ENCODE results near the gene MRRF.

Gene MRRF

GRCh38 chr9:122380293-122380692 is 115.6 kb downstream of the MRRF start:
- no peak for DNase-seq (ENCODE audit: low read depth in 1 of 2, low spot score in 1 of 2)
- Histone ChIP-seq H3K27me3 (ENCODE audit: insufficient read depth, poor library complexity, severe bottlenecking) (no peaks in the 10 kb centered on the region), H3K27ac (replicated peaks) (no peak overlapping the region), H3K4me3 (replicated peaks; ENCODE audit: insufficient read depth, low read length) (no peak overlapping the region)
- no peak for TF ChIP-seq CTCF (IDR thresholded peaks at IDR 0.05; ENCODE audit: insufficient read depth, low read length)
- TF ChIP-seq, protein P1, sequence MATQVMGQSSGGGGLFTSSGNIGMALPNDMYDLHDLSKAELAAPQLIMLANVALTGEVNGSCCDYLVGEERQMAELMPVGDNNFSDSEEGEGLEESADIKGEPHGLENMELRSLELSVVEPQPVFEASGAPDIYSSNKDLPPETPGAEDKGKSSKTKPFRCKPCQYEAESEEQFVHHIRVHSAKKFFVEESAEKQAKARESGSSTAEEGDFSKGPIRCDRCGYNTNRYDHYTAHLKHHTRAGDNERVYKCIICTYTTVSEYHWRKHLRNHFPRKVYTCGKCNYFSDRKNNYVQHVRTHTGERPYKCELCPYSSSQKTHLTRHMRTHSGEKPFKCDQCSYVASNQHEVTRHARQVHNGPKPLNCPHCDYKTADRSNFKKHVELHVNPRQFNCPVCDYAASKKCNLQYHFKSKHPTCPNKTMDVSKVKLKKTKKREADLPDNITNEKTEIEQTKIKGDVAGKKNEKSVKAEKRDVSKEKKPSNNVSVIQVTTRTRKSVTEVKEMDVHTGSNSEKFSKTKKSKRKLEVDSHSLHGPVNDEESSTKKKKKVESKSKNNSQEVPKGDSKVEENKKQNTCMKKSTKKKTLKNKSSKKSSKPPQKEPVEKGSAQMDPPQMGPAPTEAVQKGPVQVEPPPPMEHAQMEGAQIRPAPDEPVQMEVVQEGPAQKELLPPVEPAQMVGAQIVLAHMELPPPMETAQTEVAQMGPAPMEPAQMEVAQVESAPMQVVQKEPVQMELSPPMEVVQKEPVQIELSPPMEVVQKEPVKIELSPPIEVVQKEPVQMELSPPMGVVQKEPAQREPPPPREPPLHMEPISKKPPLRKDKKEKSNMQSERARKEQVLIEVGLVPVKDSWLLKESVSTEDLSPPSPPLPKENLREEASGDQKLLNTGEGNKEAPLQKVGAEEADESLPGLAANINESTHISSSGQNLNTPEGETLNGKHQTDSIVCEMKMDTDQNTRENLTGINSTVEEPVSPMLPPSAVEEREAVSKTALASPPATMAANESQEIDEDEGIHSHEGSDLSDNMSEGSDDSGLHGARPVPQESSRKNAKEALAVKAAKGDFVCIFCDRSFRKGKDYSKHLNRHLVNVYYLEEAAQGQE (IDR thresholded peaks at IDR 0.05; ENCODE audit: insufficient replicate concordance, low read depth), result no peak
- TF ChIP-seq GABPA (IDR thresholded peaks at IDR 0.05; ENCODE audit: low read depth), result no peak
- TF ChIP-seq POLR2AphosphoS5 (IDR thresholded peaks at IDR 0.05; ENCODE audit: low read depth), result no peak
- TF ChIP-seq SPI1 (IDR thresholded peaks at IDR 0.05; ENCODE audit: borderline replicate concordance, low read depth), result no peak
